Measurements from ENCODE around the gene HOATZ.

DNA sequence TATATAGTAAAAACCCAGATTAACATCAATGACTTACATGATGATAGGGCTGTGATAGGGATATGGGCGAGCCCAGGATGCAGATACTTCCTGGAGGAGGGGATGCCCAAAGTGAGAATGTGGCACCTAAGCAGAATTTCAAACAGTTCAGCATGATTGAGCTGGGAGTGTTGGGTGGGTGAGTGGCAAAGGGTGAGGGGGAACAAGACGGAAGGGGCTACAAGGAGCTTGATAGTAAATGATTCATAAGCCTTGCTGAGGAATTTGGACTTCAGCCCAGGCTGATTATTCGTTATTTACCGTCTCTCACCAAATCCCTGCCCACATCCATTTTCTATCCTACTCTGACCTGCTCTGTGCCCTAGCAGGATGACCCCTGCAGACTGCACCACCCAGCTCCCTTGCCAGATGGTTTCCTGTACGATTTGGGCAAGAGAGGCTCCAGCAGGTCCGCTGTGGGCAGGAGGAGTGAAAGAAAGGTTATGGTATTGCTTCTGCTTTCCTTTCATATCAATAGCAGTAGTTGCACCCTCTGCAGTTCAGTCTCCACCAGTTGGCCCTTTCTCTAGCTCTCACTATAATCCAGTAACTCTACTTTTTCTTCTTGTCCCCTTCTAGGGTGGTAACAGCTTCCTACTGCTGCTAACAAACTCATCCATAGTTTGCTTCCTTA lies 57.4 kb downstream of the HOATZ start:
- TF ChIP-seq, protein P1, sequence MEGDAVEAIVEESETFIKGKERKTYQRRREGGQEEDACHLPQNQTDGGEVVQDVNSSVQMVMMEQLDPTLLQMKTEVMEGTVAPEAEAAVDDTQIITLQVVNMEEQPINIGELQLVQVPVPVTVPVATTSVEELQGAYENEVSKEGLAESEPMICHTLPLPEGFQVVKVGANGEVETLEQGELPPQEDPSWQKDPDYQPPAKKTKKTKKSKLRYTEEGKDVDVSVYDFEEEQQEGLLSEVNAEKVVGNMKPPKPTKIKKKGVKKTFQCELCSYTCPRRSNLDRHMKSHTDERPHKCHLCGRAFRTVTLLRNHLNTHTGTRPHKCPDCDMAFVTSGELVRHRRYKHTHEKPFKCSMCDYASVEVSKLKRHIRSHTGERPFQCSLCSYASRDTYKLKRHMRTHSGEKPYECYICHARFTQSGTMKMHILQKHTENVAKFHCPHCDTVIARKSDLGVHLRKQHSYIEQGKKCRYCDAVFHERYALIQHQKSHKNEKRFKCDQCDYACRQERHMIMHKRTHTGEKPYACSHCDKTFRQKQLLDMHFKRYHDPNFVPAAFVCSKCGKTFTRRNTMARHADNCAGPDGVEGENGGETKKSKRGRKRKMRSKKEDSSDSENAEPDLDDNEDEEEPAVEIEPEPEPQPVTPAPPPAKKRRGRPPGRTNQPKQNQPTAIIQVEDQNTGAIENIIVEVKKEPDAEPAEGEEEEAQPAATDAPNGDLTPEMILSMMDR (optimal IDR thresholded peaks at IDR 0.05 in 1 of 3, IDR thresholded peaks at IDR 0.05 in 1 of 3, conservative IDR thresholded peaks at IDR 0.05 in 1 of 3; ENCODE audit: extremely low read depth in 1 of 3, insufficient read depth in 2 of 3, low read length in 3 of 3) = no peak
- no peak for TF ChIP-seq EZH2 (IDR thresholded peaks at IDR 0.05; ENCODE audit: low read length)
